ENCODE data around the gene MKI67. TPM values are rescaled to one million over a fixed set of nuclear protein-coding genes. Genes with fewer than 3 reads are reported as not detected.
A peak's percentile ranks its signal among the peaks of the same experiment; 100 is the strongest.

MKI67 gene
- total RNA-seq, 1 donor, result 2.5 TPM

GRCh38 chr10:128051548-128051947 is 74.7 kb downstream of the MKI67 start:
- peak; percentile 29 for DNase-seq (ENCODE audit: insufficient read length, low spot score, missing footprints)
- H2AFZ ChIP-seq (ENCODE audit: low read length), result no peak overlapping the region
- no peaks in the 10 kb centered on the region for H3K9me3 ChIP-seq (ENCODE audit: low read depth, low read length)
- H3K27me3 ChIP-seq (ENCODE audit: insufficient read depth, low read length), result no peaks in the 10 kb centered on the region
- H3K27ac ChIP-seq (ENCODE audit: low read depth, low read length), result no peak overlapping the region
- no peaks in the 10 kb centered on the region for H4K20me1 ChIP-seq (ENCODE audit: insufficient read depth, low read length)
- peaks cover 6% of the 10 kb centered on the region for H3K36me3 ChIP-seq (ENCODE audit: insufficient read depth, low read length)
- TF ChIP-seq CTCF (IDR thresholded peaks at IDR 0.05; ENCODE audit: extremely low read depth, low read depth, low read length), result no peak
- H3K79me2 ChIP-seq (ENCODE audit: insufficient read depth, low read length), result no peaks in the 10 kb centered on the region
- peaks cover 13% of the 10 kb centered on the region for H3K4me1 ChIP-seq (ENCODE audit: insufficient read depth, low read length)
- H3K4me3 ChIP-seq (ENCODE audit: insufficient read depth, low read length), result no peak overlapping the region
- H3K4me2 ChIP-seq (ENCODE audit: insufficient read depth, low read length), result no peak overlapping the region

- Histone ChIP-seq H3K9me3 (ENCODE audit: low read depth, low read length) (no peaks in the 10 kb centered on the region), H3K27me3 (ENCODE audit: insufficient read depth, low read length) (no peaks in the 10 kb centered on the region), H3K4me3 (ENCODE audit: insufficient read depth, low read length) (no peak overlapping the region), H3K4me2 (ENCODE audit: insufficient read depth, low read length) (no peak overlapping the region), H3K27ac (ENCODE audit: low read depth, low read length) (no peak overlapping the region), H3K4me1 (ENCODE audit: insufficient read depth, low read length) (peaks cover 13% of the 10 kb centered on the region), H4K20me1 (ENCODE audit: insufficient read depth, low read length) (no peaks in the 10 kb centered on the region), H3K36me3 (ENCODE audit: insufficient read depth, low read length) (peaks cover 6% of the 10 kb centered on the region), H3K79me2 (ENCODE audit: insufficient read depth, low read length) (no peaks in the 10 kb centered on the region), H2AFZ (ENCODE audit: low read length) (no peak overlapping the region)
- no peak for TF ChIP-seq CTCF (IDR thresholded peaks at IDR 0.05; ENCODE audit: extremely low read depth, low read depth, low read length)
- DNase-seq (ENCODE audit: insufficient read length, low spot score, missing footprints), result no peak
Observed at GRCh38 chr10:128050936-128051335, 75.3 kb downstream of the MKI67 start.

GRCh38 chr10:128050121-128050516 is 76.1 kb downstream of the MKI67 start:
- no peak overlapping the region for H2AFZ ChIP-seq (ENCODE audit: low read length)
- no peak for TF ChIP-seq CTCF (IDR thresholded peaks at IDR 0.05; ENCODE audit: extremely low read depth, low read depth, low read length)
- H3K27me3 ChIP-seq (ENCODE audit: insufficient read depth, low read length), result no peaks in the 10 kb centered on the region
- peaks cover 4% of the 10 kb centered on the region for H3K36me3 ChIP-seq (ENCODE audit: insufficient read depth, low read length)
- H3K79me2 ChIP-seq (ENCODE audit: insufficient read depth, low read length), result no peaks in the 10 kb centered on the region
- no peak overlapping the region for H3K27ac ChIP-seq (ENCODE audit: low read depth, low read length)
- H3K4me3 ChIP-seq (ENCODE audit: insufficient read depth, low read length), result no peak overlapping the region
- no peaks in the 10 kb centered on the region for H3K9me3 ChIP-seq (ENCODE audit: low read depth, low read length)
- DNase-seq (ENCODE audit: insufficient read length, low spot score, missing footprints), result peak; percentile 10
- no peak overlapping the region for H3K4me2 ChIP-seq (ENCODE audit: insufficient read depth, low read length)
- H4K20me1 ChIP-seq (ENCODE audit: insufficient read depth, low read length), result no peaks in the 10 kb centered on the region
- H3K4me1 ChIP-seq (ENCODE audit: insufficient read depth, low read length), result peaks cover 13% of the 10 kb centered on the region

GRCh38 chr10:128049226-128050120 is 76.8 kb downstream of the MKI67 start:
- no peaks in the 10 kb centered on the region for H3K9me3 ChIP-seq (ENCODE audit: low read depth, low read length)
- TF ChIP-seq CTCF (IDR thresholded peaks at IDR 0.05; ENCODE audit: extremely low read depth, low read depth, low read length), result no peak
- H3K36me3 ChIP-seq (ENCODE audit: insufficient read depth, low read length), result peaks cover 3% of the 10 kb centered on the region
- H3K27ac ChIP-seq (ENCODE audit: low read depth, low read length), result no peak overlapping the region
- H3K4me2 ChIP-seq (ENCODE audit: insufficient read depth, low read length), result no peak overlapping the region
- H3K27me3 ChIP-seq (ENCODE audit: insufficient read depth, low read length), result no peaks in the 10 kb centered on the region
- no peaks in the 10 kb centered on the region for H3K79me2 ChIP-seq (ENCODE audit: insufficient read depth, low read length)
- no peaks in the 10 kb centered on the region for H4K20me1 ChIP-seq (ENCODE audit: insufficient read depth, low read length)
- no peak overlapping the region for H2AFZ ChIP-seq (ENCODE audit: low read length)
- peaks cover 13% of the 10 kb centered on the region for H3K4me1 ChIP-seq (ENCODE audit: insufficient read depth, low read length)
- DNase-seq (ENCODE audit: insufficient read length, low spot score, missing footprints), result no peak
- no peak overlapping the region for H3K4me3 ChIP-seq (ENCODE audit: insufficient read depth, low read length)

Measured in osteoblast (primary cell).